HG03575 (cell line): ENCODE results near the gene NFYB.
A peak's percentile ranks its signal among the peaks of the same experiment; 100 is the strongest.
"Not testable (repeated sequence)": the region's sequence is repeated elsewhere in the genome, so short reads cannot be mapped to it uniquely, and the experiment has no call there.

Experiments used
- ATAC-seq: cut with Tn5 transposase; IDR thresholded peaks from one replicate; pipeline ENCODE4 v1.9.1; 2021; ENCODE audit not compliant: unreplicated experiment, insufficient number of reproducible peaks, low FRiP score; ENCODE audit errors: extremely low read depth

Gene NFYB

DNA sequence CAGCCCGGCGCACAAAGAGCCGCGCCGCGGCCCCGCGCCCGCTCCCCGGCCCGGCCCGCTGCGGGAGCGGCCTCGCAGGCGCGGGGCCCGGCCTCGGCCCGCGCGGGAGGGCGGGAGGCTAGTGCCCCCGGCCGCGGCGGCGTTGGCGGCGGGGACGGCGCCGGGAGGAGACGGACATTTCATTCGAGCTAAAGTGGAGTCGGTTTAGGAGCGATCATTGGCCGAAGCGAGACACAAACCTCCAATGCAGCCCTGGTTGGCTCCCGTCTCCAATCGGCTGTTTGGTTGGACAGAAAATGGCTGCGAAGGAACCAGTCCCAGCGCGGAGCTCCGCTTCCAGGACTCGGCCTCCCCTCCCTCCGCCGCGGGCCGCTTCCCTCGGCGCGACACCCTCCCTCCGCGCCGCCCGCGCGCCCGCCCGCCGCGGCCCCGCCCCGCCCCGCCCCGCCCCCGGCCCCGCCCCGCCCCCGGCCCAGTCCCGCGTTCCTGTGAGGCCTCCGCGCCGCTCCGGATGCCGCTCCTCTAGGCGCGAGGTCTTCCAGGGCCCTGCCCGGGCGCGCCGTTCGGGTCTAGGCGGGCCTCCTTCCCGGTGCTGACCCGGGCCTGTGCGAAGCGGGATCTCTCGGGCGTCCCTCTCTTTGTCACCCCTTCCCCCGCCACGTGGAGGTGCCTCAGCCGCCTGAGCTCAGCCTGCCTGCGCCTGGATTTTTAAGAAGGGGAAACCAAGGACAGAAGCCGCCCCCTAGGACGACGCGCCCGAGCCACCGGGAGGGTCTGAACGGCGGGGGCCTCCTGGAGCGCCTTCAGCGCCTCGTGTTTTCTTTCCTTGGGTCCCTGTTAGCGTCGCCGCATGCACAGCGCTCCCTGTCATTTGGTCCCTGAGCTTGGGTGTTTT, at the start of gene NFYB:
Gene NFYB (minus strand): TSS at position 309 of the 895 bp plus-strand sequence. CDS start 2,757 bp downstream, outside the sequence.
- peak; percentile 84 for ATAC-seq

DNA sequence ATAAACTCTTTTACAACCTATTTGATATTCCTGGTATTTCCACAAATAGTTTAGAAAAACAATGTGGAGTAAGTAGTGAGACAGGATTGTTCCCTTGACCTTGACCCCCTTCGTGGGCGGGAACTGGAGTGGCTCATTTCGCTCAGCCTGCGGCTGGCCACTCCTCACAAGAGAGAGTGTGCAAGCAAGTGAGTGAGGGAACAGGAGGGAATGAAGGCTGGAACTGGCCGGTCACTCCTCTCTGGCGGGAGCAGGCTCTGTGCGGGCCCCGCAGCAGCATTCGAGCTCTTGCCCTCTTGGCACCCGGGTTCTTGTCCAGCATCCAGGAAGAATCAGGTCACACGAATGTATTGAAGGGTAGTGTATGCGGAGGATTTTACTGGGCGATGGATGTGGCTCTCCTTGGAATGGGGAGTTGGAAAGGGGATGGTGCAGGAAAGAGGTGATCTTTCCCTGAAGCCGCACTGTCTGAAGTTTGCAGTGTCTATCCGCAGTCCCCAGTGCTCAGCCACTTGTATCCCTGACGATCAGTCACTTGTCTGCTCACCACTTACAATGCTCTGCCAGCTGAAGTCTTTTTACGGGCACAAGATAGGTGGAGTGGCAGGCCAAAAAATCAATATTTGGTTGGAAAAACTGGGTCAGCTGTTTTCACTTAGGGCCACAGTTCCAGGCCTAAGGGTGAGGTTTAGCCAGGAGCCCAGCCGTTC, 49.6 kb upstream of the NFYB start:
- ATAC-seq: no peak

DNA sequence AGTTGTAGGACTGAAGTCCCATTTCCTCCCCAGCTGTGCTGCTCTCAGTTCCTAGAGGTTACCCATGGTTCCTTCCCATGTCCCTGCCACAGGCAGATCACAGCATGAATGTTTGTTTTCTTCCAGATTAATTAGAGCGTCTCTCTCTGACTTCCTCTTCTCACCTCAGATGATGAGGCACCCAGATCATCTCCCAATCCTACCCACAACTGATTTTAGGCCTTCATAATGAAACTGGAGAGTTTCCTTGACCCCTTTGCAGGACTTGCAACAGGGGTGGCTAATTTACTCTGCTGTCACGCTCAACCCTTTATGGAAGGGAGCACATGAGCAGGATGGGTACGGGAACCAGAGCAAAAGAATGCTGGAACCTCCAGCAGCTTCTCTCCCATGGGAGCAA, 45.4 kb upstream of the NFYB start:
- no peak for ATAC-seq

- ATAC-seq: no peak
Observed at GRCh38 chr12:104182621-104183378, 44.8 kb upstream of the NFYB start.

- ATAC-seq: no peak
Observed at GRCh38 chr12:104182144-104182543, 44.1 kb upstream of the NFYB start.

DNA sequence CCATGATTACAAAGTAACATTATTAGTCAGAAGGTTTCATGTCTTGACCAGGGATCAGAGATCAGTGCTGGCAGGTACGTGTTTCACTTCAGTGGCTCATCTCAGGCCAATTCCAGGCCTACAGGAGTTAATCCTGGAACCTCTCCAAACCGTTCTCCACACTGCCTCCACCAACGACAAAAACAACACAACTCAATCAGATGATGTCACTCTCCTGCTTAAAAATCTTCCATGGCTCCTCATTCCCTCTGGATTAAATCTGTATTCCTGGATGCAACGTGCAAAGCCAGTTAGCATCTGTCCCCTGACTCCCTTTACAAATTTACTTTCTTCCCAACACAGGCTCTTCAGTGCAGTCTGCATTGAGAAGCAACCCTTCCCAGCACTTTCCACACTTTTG, 43.3 kb upstream of the NFYB start:
- ATAC-seq: no peak

DNA sequence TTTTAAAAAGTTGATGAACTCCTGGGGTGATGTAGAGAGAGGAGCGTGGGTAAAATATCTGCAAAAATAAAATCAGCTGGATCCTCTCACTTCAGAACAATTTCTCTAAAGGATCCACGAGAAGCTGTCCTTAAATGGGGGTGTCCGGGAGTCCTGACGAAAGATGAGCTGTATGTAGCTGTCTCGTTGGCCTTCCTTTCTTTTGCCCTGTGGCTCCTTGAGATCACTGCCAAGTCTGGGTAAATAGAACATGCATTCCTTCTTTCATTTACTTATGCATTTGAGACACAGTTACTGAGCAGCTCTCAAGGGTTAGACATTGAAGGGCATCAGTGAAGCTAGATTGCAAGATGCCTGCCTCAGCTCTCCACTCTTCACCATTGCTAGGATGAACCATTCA, 42.4 kb upstream of the NFYB start:
- ATAC-seq: no peak

DNA sequence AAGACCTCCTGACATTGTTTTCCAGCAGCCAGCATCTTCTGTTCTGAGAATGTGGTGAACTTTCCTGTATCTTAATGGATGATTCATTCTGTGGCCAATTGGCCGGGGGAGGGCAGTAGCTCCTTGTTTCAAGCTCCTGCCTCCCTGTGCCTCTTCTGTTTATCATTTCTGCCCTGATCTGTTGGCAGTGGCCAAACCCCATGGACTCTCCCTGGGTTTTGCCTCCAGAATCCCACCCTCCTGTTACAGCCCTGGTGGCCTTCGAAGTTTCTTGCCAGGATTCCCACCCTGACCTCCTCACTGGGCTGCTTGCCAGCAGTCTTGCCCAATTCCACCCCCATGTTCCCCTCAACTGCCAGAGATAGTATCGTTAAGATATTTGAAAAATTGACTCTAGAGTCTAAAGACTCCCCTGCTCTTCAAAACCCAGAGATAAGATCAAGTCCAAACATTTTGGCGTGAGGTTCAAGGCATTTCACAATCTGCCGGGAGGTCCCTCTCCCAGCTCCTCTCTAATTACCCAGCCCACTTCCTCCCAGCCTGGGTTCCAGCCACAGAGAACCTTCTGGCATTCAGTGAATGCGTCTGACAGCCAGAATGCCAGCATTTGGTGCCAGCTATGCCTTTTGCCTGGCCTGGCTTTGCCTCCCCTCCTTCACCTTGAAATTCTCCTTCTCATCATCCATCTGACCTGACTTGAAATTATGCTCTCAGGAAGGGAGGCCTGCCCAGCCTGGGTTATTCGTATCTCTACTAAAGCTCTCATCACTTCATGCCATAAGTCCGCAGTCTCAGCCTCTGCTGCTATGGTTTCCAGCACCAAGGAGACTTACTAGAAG, 39.9 kb upstream of the NFYB start:
- ATAC-seq: no peak

DNA sequence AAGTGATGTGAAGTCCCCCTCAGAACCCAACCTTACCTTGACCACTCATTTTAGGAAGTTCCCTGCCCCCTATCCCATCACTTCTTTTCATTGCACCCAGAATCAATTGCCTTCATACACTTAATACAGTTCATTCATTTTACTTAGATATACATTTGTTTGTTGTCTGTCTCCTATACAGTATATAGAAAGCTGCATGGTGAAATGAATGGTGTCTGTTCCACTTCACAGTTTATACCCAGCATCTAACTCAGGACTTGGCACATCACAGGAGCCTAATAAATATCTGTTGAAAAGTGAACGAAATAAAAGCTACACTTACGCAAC, 39.3 kb upstream of the NFYB start:
- ATAC-seq: no peak

- ATAC-seq: no peak
Observed at GRCh38 chr12:104175726-104176247, 37.8 kb upstream of the NFYB start.

GRCh38 chr12:104173804-104174203, 35.8 kb upstream of the NFYB start:
- not testable (repeated sequence) for ATAC-seq

GRCh38 chr12:104172570-104172947, 34.5 kb upstream of the NFYB start:
- no peak for ATAC-seq

GRCh38 chr12:104171785-104172569, 34.0 kb upstream of the NFYB start:
- no peak for ATAC-seq

DNA sequence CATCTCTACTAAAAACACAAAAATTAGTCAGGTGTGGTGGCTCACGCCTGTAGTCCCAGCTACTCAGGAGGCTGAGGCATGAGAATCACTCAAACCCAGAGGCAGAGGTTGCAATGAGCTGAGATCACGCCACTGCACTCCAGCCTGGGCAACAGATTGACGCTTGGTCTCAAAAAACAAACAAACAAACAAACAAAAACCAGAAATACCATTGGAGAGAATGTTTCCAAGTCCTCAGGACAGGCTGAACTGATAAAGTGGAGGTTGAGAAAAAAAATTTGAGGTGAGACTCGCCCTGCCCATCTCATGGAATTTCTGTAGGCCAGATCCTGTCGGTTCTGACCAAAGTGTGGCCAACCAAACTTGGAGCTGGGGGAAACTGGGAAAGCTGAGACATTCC, 30.6 kb upstream of the NFYB start:
- no peak for ATAC-seq

DNA sequence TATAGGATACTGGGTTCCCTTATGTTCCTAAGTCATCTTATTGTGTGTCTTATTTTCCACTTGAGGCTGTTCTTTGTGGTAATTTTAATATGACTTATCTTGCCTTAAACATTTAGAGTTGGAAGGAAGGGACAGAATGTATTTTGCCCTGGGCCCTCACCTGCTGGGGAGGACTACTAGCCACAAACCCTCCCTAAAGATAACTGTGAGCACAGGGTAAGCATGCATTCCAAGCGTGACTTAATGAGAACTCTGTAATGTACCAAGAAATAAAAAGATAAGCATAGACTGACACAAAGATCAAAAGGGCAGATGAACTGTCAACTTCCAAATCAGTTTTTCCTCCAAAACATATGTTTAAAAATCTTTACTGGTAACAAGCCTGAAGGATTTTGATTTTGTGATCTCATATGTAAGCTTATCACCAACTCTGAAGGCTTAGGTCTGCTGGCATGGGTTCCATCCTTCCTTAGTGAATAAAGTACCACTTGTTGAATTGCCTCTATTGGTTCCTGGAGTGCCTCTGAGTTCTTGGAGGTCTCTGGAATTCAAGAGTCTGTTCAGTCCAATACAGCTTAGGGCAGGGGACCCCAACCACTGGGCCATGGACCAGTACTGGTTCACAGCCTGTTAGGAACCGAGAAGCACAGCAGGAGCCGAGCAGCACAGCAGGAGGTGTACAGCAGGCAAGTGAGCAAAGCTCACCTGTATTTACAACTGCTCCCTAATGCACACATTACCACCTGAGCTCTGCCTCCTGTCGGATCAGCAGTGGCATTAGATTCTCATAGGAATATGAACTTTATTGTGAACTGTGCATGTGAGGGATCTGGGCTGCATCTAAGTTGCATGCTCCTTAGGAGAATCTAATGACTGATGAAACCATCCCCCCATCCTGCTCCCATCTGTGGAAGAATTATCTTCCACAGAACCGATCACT, 29.8 kb upstream of the NFYB start:
- ATAC-seq: no peak

- ATAC-seq: no peak
Observed at GRCh38 chr12:104166465-104166864, 28.5 kb upstream of the NFYB start.

- ATAC-seq: no peak
Observed at GRCh38 chr12:104165801-104166200, 27.8 kb upstream of the NFYB start.
